COR-L47 (cell line): ENCODE results near the gene PBX1.

Source experiments
- DNase-seq: peaks from one replicate; lab custom pipeline; 2025; lab: John Stamatoyannopoulos, UW

The PBX1 gene

DNA sequence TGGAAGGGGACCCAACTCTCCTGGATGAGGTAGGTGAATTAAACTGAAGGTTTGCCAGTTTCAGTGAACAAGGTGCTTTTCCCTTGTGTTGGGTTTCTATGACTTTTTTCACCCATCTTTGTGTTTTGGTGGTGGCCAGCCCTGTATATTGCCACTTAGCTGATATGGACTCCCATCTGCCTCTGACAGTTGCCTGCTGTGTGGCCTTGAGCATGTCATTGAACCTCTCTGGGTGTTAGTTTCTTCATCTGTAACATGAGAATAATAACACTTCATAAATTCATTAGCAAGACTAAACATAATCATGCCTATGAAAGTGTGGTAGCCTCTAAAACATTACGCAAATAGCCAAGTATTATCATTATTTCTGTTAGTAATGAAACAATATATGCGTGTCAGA lies 141.7 kb downstream of the PBX1 start:
- no peak for DNase-seq

DNA sequence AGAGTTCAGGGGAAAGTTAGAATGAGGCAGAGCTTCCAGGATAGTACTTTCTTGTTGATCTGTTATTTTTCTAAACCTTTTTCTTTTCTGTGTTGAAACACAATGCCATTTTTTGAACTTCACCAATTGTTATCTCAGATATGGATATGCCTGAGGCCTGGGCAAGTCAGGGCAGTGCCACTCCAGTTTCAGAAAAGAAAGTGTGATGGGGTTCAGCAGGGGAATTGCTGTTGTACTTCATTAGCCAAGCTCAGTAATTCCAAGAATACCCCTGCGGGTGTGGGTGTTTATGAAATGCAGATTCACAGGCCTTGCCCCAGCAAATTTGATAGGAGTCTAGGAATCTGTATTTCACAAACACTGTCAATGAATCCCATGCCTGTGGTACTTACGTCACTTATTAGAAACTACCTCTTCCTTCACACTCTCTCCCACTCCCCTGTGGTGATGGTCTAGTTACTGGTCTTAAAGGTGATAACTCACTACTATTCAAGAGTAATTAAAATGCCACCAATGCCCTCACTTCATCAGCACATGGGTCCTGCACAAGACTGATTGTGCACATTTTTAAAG lies 142.3 kb downstream of the PBX1 start:
- DNase-seq = no peak

DNA sequence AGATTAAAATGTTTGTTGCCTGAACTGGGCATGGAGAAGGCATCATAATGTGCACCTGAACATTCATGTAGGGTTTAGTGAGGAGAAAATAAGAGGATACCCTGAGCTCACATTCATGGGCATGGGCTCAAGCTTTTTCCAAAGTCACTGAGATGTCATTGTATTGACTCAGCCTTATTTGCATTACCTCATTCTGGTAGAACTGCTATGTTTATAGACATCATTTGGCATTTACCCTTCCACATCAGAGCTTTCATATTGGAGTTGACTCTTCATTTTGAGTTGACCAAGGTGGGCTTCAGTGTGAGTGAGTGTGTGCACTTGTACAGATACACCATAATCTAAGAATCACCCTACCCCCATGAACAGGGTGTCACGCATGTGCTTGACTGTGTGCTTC lies 143.2 kb downstream of the PBX1 start:
- DNase-seq = no peak

DNA sequence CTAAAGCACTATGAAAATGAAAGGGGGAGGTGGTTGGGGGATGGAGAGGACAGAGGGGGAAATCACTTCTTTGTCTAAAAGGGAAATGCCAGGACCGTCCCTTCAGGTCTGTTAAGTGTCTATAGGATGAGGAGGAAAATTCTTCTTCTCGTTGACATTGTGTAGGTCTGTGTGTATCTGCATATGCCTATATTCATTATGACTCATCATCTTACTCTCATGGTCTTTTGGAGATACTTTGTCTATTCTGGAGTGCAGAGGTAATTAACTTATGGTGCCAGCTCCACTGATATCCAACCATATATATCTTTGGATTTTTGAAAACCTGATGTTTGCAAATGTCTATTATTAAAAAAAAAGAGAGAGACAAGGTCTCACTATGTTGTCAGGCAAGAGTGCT lies 143.7 kb downstream of the PBX1 start:
- DNase-seq = no peak

DNA sequence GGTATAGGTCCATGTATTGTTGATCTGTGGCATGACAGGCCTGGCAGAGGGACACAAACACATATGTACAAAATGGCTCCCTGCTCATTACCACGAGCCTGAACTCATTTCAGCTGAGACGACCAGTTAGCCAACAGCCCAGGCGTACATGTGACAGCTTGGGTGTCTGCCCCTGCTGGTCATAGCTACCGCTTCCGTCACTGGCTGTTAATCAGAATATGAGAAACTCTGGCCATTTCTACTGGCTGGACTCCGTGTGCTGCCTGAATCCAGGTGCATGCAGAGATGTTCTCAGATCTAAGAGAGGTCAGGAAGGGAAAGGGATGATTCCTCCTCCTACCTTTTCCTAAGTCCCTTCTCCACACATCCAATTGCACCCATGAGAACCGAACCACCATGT lies 144.5 kb downstream of the PBX1 start:
- no peak for DNase-seq

DNA sequence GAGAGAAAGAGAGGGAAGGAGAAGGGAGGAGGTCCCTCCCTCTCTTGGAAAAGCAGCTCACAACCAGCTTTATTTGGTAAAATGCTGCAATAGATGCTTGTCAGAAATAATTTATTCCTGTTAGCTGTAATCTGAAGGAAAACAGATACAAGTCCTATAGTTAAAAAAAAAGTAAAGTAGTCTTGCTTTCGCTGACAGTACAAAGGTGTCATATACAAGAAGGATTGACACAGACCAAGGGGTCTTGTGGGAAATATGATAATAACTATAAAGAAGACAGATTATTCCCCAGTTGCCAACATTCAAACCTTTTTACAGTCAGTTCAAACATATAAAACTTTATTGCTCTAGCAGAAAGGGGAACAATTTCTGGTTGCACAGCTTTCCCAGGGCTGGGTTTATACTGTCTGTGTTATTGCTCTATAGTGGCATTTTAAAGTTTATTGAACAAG lies 145.0 kb downstream of the PBX1 start:
- no peak for DNase-seq

DNA sequence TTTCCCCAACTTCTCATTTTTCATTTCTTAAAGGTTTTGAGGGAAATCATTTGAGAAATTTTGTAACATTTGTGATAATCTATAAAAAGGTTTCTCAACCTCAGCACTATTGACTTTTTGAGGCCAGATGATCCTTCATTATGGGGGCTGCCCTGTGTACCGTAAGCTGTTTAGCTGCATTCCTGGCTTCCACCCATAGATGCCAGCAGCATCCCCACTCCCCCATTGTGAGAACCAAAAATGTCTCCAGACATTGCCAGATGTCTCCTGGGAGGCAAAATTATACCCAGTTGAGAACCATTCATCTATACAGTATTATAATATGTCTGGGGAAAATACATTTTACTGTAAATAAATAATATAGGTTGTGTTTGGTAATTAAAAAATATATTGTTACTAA lies 146.0 kb downstream of the PBX1 start:
- DNase-seq = peak; percentile 8

DNA sequence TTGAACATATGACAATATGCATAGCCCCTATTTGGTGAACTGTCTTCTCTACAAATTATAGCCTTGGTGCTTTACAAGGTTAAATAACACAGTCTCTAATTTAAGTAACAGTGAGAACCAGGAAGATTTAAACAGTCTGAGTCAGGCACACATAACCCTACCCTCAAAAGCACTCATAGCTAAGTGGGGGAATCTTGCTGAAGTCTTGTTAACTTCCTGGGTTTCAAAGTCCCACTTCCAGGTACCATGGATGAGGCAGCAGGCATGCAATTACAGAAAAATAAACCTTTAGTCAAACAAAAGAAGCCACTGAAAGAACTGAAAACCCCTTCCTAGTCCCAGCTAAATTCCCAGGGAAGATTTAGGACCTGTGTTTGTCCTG lies 147.6 kb downstream of the PBX1 start:
- DNase-seq = no peak

DNA sequence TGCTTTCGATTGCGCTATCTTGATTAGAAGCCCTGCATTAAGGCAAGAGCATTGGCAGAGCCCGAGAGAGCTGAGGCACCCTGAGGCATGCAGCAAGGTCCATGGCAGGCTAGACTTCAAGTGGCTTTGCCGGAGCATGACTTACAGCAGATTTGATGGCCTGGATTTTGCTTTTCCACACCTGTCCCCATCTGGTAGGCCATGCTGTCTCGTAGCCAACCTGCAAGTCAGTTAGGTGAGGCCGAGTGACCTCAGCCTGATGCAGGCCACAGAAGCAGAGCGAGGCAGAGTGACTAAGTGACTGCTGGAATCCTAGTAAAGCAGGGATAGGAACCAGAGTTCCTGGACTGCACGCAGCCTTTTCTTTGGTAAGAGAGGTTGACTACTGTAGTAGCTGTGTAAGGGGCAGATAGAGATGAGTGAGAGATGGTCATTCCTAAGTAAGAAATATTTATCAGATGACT lies 148.9 kb downstream of the PBX1 start:
- DNase-seq = no peak

DNA sequence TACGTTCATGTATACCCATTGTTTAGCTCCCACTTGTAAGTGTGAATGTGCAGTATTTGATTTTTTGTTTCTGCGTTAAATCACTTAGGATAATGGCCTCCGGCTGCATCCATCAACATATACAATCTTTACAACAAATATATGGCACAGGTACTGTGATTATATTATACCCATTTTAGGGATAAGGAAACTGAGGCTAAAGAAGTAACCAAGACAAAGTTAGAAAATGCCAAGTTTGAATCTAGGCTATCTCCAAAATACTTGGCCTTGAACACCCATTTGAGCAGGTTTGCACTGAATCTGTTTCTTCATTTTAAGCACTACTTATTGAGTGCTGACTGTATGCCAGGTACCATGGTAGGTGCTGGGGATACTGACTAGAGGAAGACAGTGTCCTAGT lies 149.6 kb downstream of the PBX1 start:
- DNase-seq = no peak

DNA sequence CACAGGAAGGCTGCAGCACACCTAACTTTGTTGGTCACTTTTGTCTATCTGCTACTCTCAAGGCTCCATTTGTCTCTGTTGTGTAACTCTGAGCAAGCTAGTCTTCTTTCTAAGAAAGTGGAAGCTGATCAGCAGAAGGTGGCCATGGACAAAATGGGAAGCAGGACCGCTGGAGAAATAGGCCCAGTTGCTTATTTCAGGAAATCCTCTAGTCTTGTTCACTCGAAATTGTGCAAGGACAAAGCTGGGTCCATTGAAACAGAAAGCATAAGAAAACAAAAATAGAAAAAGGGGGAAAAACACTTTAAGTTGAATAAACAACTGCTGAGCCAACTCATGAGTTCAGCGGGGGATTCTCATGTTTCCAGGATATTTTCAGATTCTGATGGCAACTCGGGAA lies 150.1 kb downstream of the PBX1 start:
- DNase-seq = no peak

DNA sequence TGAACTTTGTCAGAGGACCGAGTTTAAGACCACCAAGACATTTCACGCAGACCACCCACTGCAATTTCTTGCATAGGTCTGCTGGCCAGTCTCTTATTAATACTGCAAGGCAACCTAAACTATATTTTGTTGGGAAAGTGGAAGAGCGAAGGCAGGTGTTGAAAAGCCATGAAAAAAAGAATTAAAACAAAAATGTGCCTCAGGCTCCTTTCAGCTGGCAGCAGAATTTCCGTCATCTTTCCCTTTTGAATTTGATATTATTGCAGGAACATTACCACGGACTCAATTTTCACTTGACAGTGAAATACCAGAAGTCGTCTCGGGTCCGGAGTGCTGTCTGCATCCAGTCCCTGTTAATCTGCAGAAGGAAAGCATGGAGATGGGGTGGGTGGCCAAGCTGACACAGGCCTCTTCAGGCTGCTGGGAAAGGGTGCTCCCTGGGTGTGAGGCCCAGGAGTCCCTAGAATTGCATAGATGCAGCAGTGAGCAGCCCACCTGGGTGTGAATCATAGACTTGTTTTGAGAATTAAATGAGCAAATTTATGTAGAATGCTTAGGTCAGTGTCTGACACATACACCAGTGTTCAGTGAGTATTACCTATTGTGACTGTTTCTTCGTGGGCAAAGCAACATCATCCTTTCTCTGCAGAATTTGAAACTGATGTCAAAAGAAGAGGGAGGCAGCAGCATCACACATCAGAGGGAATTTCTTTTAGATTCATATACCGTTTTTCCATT lies 150.7 kb downstream of the PBX1 start:
- DNase-seq = no peak

DNA sequence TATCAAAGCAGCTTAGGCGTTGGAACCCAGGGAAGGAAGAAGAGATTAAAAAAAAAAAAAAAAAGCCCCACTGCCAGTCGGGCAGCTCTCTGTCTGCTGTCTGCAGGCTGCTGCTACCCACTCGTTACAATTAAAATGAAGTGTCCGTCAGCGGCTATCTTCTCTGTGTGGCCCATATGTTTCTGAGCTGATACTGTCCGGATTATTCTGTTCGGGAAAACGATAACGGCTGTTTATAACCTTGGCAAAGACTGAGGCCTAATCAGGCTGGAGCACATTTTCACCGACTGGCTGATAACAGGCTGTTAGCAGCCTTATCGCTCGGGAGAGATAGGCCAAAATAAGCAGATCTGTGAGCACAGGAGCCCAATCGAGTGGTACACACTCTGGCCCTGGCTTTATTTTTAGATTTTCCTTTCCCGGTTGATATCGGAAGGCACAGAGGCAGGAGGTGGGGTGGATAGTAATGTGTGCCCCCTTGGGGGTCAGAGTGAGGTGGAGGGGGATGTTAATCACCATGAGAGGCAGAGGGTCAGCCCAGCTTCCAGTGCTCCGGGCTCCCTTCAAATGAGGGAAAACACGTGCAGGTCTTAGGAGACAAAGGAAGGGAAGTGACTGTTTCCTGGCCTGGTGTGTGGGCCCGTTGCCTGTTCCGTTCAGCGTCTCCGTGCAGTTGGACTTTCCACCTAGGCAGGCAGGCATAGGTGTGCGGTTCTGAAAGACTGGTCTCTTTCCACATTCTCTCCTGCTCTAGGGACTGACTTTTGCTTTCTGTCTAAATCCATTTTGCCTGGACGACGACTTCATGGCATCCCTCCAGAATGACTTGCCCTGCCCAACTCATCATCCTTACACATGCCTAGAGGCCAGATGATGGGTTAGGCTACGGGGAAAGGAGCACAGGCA lies 153.4 kb downstream of the PBX1 start:
- DNase-seq = no peak

DNA sequence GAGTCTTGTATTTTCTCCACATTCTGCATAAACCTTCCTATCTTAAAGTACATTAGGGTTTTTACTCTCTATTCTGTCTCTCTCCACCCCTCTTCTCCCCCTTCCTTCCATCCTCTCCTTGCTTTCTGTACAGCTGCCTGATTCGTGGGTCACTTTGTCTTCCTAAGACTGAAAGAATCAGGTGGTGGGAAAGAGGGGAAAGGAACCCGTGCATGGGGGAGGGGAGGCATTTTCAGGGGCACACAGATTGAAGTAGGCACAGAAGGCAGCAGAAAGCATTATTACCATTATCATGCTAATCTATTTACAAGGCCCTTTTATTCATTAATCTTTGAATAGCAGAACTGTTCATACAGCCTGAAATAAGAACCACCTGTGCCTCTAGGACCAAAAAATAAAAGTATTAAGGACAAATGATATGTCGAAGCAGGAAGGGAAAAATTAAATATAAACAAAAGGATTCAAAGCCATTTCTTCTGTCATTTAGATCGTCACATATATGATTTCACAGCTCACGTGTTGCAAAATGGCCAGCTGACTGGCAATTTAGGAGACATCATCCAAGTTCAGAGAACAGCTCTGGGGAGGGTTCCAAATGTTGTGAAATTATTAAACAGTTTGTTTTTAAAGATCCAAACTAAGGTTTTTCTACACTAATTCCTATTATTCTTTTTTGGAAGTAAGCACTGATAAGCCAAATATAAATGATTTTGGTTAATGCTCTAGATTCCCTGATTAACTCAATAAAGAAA lies 154.6 kb downstream of the PBX1 start:
- no peak for DNase-seq

DNA sequence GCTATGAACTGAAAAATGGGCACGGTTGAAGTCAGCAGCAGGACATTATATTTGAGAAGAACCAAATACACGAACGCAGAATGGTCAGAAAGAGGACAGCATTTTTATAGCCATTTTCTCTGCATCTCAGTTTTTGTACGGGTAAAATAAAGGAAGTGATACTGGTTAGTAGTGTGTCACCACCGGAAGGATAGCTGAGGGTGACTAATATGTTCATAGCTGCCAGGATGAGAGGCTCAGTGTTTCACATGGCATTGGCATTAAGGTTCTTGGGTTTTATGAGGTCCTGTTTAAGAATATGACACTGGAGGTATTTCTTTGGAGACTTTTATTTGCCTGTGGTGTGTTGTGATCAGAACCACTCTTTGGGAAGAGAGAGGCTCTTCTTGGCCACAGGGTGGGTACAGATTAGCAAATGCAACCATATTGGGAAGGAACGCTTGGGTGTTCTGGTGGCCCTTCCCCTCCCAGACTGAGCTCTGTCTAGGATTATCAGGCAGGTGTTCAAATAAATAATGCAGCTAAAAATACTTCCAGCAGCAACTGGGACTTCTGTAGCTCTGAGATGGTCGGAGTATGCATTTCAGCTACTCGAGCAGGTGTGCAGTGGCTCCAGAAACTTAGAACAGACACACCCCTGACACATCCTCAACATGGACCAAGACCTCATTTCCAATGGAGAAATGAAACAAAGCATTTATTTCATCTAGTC lies 158.2 kb downstream of the PBX1 start:
- no peak for DNase-seq

DNA sequence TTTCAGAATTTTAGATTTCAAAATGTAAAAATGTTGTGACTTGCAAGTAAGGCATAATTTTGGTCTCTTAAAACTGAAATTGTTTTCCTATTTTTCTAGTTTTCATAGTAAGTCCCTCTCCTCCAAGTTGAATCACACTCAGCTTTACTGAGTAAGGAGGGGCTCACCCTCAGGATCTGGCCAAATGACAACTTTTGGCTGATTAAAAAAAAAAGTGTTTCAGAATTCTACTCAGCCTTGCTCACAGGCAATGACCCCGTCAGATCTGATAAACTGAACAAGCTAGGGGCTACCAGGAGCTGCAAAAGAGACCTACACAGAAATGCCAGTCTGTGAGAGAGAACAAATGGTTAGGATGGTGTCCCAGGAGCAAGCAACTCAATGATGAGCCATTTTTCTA lies 159.8 kb downstream of the PBX1 start:
- DNase-seq = no peak

DNA sequence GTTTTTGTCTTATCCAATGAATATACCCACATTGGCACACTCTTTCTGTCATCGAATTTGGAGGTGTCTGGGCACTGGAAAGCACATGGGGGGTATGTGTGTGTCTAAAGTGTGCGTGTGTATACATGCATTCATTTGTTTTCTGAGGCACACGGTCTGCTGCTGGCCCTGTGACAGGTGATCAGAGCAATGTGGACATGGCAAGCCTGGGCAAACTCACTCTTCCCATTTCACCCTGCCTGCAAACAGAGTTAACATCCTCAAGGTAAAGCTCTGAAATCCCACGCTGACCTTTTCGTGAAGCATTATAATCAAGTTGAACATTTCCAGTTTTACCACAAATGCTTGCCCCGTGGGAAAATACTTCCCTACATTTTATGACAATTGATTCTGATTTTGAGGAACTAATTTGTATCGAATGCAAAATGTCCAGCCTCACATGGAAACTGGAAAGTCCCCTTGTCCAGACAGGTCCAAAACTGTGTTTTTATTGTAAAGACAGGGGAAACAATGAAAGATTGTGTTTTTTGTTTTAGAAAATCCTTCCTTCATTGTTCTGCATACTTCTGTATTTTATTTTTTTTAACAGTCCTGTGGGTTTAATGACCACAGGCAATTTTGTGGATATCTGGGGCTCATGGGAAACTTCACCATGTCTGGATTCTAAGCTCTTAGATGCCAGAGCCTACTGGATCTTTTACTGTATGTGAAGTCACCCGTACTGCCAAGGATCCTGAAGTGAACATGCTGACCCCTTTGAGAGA lies 160.9 kb downstream of the PBX1 start:
- no peak for DNase-seq

DNA sequence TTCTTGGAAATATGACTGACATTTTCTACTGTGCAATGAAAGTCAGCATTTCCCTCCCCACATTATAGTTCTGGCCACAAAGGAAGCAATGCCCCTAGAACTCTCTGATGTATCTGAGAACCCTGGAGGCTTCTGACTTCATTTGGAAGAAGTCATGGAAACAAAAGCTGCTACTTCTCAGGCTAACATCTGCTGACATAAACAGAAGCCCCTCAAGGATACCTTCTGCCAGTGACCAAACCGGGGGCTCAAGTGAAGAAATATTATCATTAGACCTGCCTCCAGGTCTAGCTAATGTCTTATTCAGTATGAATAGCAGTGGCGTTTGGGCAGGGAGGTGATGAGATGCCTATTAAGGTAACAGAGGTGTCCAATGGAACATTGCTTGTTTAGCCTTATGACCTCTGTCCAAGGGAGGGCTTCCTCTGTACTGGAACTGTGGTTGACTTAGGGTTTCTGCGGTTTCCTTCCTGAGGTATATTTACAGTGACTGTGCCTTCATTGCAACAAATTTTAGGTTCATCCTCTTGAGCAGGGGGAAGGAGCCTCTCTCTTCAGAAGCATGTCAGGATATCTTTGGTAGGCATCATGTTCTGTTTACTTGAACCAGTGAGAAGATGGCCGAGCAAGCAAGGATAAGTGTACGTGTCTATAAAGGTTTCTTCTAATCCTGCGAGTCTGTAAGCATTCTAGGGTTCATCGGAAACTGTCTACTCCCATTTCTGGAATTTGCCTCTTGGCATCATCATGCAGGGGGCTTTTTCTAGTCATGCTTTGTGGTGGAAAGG lies 161.7 kb downstream of the PBX1 start:
- no peak for DNase-seq

DNA sequence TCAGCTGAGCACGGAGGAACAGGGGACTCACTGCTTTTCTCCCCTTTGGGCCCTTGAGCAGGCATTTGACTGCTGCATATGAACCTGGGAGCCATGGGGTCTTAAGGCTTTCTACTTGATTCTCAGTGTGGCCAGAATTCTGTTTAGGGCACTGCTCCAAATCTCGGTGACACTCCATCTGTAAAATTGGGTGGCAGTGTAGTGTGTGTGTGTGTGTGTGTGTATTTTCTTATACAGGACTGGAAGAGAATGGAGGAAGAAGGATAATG lies 162.2 kb downstream of the PBX1 start:
- DNase-seq = no peak

DNA sequence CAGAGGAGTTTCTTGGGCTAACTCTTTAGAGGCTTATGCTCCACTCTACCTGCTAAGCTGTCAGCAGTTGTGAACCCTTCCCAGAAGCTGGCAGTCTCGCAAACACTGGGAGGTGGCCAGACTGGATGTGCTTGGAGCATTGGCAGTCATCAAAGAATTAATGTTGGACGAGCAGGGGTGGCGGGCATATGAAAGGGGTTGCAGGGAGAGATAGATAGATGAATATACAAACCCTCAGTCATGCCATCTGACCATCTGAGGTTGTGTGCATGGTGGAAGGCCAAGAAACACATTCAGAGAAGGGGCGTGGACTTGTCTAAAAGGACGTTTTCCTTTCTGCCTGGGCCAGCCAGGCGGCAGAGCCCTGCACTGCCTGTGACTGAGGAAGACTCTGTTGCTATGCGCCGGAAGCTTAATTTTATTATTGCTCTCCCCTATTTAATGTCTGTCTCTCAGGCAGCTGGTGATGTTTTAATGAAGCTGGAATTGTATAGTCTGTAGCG lies 164.4 kb downstream of the PBX1 start:
- DNase-seq = peak; percentile 40
